ENCODE data around the gene ZNF469.

GRCh38 chr16:88374736-88375135 lies 8.0 kb upstream of the ZNF469 start:
- TF ChIP-seq CBFB (CRISPR knock-in tag; IDR thresholded peaks at IDR 0.05; ENCODE audit: low read depth) (no peak), FOXP1 (CRISPR knock-in tag; IDR thresholded peaks at IDR 0.05; ENCODE audit: borderline replicate concordance) (no peak), CTCF (IDR thresholded peaks at IDR 0.05) (no peak), ATF3 (CRISPR knock-in tag; conservative IDR thresholded peaks at IDR 0.05) (no peak), JUN (CRISPR knock-in tag; IDR thresholded peaks at IDR 0.05) (no peak), ZNF423 (CRISPR knock-in tag; IDR thresholded peaks at IDR 0.05) (no peak), KAT7 (CRISPR knock-in tag; IDR thresholded peaks at IDR 0.05; ENCODE audit: borderline replicate concordance) (no peak), SMAD4 (CRISPR knock-in tag; IDR thresholded peaks at IDR 0.05) (no peak), NR3C1 (CRISPR knock-in tag; conservative IDR thresholded peaks at IDR 0.05; ENCODE audit: low read depth) (no peak)
- TF ChIP-seq, protein P1, sequence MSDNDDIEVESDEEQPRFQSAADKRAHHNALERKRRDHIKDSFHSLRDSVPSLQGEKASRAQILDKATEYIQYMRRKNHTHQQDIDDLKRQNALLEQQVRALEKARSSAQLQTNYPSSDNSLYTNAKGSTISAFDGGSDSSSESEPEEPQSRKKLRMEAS (CRISPR knock-in tag; IDR thresholded peaks at IDR 0.05), result no peak
- TF ChIP-seq, protein P2, sequence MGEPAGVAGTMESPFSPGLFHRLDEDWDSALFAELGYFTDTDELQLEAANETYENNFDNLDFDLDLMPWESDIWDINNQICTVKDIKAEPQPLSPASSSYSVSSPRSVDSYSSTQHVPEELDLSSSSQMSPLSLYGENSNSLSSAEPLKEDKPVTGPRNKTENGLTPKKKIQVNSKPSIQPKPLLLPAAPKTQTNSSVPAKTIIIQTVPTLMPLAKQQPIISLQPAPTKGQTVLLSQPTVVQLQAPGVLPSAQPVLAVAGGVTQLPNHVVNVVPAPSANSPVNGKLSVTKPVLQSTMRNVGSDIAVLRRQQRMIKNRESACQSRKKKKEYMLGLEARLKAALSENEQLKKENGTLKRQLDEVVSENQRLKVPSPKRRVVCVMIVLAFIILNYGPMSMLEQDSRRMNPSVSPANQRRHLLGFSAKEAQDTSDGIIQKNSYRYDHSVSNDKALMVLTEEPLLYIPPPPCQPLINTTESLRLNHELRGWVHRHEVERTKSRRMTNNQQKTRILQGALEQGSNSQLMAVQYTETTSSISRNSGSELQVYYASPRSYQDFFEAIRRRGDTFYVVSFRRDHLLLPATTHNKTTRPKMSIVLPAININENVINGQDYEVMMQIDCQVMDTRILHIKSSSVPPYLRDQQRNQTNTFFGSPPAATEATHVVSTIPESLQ (CRISPR knock-in tag; IDR thresholded peaks at IDR 0.05), result no peak
- TF ChIP-seq, protein P3, sequence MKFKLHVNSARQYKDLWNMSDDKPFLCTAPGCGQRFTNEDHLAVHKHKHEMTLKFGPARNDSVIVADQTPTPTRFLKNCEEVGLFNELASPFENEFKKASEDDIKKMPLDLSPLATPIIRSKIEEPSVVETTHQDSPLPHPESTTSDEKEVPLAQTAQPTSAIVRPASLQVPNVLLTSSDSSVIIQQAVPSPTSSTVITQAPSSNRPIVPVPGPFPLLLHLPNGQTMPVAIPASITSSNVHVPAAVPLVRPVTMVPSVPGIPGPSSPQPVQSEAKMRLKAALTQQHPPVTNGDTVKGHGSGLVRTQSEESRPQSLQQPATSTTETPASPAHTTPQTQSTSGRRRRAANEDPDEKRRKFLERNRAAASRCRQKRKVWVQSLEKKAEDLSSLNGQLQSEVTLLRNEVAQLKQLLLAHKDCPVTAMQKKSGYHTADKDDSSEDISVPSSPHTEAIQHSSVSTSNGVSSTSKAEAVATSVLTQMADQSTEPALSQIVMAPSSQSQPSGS (CRISPR knock-in tag; IDR thresholded peaks at IDR 0.05; ENCODE audit: borderline replicate concordance, low read depth), result no peak

All from WTC11 (cell line).